Hematopoietic multipotent progenitor cell treated with erythropoietin and hydrocortisone succinate and interleukin-3 and kit ligand, for 17 days (in vitro differentiated cells): Measurements from ENCODE around the gene MATCAP1.

Experiments used
- DNase-seq: peaks from one replicate; pipeline ENCODE4 v3.0.0-alpha.2; 2015; ENCODE audit warnings: low spot score

MATCAP1 gene

DNA sequence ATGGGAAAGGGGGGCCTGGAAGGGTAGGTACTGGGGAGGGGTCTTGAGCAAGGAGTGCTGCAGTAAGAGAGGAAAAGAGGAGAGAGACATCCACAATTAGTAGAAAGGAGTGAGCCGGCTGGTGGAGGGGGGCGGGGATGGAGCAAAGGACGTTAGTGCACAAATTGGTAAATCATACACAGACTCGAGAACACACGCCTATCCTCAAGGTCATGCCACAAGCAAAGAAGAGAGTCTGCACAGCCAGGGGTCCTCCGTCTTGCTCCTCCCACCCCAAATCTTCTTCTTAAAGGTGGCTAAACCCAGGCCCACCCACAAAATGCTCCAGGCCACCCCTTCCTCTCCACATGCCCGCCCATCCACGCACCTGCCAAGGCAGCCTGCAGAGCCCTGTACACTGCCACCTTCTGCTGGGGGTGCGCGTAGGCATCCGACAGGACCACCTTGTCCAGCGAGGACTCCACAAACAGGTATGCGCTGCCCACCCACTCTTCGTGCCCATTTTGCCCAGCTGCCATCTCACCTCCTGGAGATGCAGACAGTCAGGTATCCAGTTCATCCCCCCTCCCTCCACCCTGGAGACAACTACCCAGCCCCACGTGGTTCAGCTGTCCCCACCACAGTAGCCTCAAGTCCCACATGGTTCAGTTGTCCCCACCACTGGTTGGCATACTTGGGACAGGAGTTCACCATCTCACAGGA, 27.5 kb downstream of the MATCAP1 start:
- DNase-seq, result no peak

DNA sequence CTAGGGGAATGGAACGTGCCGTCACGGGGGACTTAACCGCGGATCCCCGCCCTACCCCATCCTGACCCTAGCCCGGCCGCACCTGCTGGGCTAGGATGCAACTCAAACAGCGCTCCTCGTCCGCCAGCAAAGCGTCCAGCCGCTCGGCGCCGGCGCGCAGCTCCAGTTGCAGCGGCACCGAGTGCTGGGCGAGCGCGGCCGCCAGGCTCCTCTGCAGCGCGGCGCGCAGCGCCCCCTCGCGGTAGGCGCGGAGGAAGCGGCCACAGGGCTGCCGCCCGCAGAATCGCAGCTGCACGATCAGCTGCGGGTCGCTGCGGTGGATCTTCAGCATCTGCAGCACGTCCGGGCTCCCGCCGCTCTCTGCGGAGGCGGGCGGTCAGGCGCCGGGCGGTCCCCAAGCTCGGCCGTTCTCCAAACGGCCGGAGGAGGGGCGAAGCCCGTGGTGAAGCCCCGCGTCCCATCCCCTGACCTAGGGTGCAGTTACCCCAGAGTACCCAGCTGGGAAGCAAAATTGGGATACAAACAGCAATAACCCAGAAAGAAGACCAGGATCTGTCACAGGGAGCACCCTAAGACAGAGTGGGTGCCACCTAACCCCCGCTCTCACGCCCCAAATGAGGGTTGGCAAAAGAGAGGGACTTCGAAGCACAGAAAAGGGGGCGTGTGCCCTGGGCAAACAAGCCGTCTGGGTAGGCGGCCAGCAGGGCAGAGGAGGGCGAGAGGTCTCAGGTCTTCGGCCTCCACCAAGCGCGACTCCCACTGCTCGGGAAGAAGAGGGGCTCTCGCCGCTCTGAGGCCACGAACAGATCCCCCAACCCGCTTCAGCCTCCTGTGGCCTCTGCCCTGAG, 28.2 kb downstream of the MATCAP1 start:
- peak; percentile 74 for DNase-seq

DNA sequence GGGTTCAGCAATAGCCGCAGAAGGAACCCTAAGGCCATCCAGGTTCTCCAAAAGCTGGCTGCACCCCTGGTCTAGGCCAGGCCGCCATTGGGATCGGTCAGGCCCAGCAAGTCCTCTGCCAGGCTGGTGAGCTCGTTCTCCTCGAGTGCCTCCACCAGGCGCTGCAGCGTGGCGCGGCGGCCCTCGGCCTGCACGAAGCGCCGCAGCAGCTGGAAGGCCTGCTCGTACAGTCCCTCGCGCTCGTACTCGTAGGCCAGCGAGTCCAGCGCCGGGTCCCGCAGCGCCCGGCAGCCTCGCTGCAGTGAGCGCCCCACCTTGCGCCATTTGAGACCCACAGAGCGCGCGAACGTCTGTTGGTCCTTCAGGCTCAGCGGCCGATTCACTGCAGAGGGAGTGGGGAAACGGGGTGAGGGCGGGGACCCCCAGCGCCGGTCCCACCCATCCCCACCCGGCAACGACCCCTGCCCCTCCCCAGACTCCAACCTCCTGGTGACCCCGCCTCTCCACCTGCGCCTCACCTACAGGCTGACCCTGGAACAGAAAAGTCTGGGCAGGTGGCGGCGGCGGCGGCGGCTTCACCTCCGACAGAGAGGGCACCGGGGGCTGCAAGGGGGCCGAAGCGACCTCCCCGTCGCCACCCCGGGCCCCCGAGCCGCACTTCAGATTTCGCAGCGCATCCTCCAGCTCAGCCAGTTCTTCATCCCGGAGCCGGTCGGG, 29.0 kb downstream of the MATCAP1 start:
- DNase-seq, result no peak

- DNase-seq, result no peak
Observed at GRCh38 chr16:67151431-67152097, 32.2 kb downstream of the MATCAP1 start.

GRCh38 chr16:67150833-67151396, 32.8 kb downstream of the MATCAP1 start, which contains the start of gene B3GNT9:
Gene B3GNT9, minus strand, starts transcription at chr16:67150998. Its CDS starts 513 bp downstream, at chr16:67150485.
- no peak for DNase-seq

GRCh38 chr16:67150047-67150832, 33.5 kb downstream of the MATCAP1 start:
- DNase-seq, result no peak

DNA sequence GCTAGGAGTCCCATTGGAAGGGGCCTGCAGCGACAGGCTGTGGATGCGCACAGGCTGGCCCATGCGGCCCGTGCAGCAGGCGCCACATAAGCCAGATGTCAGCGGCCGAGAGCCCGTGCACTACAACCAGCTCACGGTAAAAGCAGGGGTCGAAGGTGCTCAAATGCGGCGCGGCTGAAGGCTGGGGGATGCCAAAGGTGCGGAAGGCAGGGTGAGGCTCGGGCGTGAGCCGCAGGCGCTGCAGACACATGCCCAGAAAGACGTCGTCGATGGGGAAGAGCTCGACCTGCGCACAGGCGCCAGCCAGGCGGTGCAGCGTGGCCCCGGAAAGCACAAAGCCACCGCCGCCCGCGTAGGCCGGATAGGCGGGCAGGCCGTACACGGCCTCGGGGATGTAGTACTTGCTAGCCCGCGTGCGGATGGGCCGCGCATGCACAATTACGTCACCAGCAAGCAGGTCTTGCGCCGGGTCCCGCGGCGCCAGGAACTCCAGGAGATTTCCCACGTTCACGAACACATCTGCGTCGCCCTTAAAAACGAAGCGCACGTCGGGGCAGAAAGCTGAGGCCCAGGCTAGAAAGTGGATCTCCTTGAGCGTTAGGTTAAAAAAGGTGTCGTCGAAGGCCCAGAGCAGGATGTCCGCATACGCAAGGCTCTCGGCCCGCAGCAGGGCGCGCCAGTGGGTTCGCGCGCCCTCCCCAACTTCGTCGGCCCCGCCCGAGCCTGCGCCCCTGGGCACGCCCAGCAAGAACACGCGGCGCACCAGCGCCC, 34.3 kb downstream of the MATCAP1 start:
- DNase-seq, result no peak

DNA sequence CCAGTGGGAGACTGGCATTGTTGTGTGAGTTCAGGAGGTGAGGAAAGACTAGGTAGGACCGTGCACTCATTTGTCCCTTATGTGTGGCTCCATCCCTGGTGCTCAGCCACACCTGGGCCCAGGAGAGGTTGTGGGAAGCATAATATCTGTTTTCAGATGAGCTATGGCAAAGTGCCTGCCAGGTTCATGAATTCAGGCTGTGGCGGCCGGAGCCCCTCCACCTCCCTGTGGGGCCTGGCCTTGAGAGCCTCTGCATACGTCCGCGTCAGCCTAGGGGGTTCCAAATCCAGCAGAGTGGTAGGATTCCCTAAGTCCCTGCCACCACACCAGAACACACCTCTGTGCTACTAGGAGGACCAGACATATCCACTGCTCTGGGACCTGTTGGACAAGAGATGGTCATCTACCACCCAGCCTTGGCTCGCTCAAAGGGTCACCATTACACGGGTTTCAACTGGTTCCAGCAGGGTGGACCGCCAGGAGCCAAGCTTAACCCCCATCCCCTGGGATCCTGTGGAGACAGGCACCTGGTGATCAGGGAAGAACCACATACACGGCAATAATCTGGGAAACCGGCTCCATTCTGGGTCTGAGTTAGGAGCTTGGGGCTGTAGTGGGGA, 35.0 kb downstream of the MATCAP1 start:
- no peak for DNase-seq

GRCh38 chr16:67148221-67148620, 35.5 kb downstream of the MATCAP1 start:
- no peak for DNase-seq

GRCh38 chr16:67147437-67148140, 36.2 kb downstream of the MATCAP1 start:
- no peak for DNase-seq

DNA sequence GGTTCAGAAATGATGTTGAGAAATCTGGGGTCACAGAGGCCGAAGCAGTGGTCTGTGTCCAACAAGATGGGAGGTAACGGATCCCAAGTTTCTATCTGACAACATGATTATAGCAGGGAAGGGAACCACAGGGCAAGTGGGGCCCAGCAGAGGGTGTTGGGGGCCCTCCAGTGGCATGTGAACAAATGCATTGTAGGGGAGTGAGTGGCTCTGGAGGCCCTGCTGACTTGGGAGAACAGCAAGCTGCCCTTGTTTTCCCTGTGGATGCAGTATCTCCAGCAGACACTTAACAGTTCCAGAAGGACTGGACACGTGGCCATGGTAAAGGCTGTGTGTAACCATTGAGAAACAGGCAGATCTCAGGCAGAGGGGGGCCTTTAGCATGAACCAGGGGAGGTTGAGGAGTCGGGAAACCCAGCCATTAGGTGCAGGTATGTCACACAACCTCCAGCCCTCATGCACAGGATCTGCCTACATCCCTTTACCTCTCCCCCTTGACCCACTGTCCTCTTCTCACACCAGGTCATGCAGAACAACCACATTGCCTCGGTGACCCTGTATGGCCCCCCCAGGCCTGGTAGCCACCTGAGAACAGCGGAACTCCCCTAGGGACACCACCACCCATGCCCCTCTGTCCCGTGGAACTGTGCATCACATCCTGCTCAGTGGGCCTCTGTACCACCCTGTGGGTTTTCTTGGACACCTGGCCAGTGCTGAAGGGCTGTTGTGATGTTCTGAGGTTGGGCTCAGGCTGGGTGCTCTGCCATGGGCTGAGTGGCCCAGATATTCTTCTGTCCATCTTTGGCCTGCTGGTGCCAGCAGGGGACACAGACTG, 37.0 kb downstream of the MATCAP1 start:
- DNase-seq, result no peak

DNA sequence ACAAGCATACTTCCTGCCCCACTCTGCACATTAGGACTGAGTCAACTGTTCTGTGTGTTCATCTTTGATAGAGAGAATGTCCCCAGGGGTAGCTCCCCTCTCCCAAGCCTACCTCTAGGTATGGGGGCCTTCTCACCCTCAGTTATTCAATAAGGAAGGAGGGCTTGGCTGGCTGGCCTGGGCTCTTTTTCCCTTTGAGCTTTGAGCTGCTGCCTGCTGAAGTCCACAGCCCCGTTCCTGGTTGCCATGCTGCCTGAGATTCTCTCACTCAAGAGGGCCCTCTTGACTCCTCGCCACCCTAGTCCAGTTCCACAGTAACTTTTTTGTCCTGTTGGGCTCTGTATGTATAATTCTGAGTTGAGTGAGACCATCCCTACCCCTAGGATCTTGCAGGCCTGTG, 38.0 kb downstream of the MATCAP1 start:
- no peak for DNase-seq

DNA sequence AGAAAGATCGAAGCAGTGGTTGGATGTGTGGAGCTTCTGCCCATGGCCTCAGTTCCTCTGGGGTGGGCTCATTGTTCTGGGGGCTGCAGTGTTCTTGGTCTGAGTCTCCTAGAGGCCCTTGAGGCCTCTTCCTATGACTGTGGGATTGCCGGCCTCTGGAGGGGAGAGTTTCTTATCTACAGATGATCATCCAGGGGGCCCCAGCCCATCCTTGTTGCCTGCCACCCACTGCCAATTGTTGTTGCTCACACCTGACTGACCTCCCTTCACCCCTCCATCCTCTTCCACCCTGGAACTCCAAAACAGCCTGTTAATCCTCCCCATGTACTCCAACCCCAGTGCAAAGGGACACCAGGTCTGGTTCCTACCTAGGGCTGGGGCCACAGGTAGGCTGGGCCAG, 38.8 kb downstream of the MATCAP1 start:
- DNase-seq, result no peak

GRCh38 chr16:67142342-67142741, 41.4 kb downstream of the MATCAP1 start:
- DNase-seq, result no peak

- DNase-seq, result no peak
Observed at GRCh38 chr16:67141391-67141790, 42.4 kb downstream of the MATCAP1 start.

DNA sequence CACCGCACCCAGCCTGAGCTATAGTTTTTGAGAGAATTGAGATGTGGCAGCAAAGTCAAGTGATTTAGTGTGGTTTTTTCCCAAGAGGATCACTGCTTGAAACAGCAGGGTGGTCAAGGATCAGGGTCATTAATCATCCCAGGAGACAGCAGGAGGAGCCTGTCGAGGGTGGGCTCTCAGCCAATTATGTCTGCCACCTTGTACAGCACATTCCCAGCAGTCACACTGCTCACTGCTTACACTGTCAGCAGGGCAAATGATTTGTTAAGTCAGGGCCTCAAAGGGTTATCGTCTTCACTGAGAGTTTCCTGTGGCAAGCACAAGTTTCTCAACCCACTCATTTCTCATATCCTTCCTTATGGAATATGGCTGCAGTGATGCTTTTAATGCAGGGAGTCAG, 46.2 kb downstream of the MATCAP1 start:
- DNase-seq, result no peak

GRCh38 chr16:67129422-67129821, 54.3 kb downstream of the MATCAP1 start:
- DNase-seq, result no peak

GRCh38 chr16:67128887-67129286, 54.9 kb downstream of the MATCAP1 start:
- DNase-seq, result no peak
